HG03571 (cell line): ENCODE measurements around the gene PARD6A.

Experiments
- ATAC-seq: cut with Tn5 transposase; IDR thresholded peaks from one replicate; pipeline ENCODE4 v1.9.1; 2021; ENCODE audit not compliant: unreplicated experiment

Gene PARD6A

DNA sequence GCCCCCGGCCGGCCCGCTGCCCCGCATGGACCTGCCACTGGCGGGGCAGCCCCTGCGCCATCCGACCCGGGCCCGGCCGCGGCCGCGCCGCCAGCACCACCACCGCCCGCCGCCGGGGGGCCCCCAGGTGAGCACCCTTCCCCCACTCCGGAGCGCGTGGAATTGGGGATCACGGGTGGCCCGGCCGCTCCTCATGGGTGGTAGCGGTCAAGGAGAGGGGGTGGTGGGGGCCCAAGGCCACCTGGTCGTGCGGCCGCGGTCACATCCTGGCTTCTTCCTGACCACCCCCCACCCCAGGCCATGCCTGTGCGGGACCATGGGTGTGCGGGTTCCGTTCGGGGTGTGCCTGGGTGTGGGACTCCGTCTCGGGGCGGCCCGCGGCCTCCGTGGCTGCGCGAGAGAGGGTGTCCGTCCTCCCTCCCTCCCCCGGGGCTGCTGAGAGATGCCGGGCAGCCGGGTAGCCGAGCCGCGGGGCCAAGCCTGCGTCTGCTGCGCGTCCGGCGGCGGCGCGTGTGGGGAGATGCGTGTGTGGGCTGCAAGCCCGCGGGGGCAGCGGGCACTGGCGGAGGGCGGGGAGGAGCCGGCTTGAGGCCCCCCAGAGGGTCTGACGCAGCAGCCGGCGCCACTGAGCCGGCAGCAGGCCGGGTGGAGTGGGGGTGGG, 7.5 kb upstream of the PARD6A start:
- no peak for ATAC-seq

DNA sequence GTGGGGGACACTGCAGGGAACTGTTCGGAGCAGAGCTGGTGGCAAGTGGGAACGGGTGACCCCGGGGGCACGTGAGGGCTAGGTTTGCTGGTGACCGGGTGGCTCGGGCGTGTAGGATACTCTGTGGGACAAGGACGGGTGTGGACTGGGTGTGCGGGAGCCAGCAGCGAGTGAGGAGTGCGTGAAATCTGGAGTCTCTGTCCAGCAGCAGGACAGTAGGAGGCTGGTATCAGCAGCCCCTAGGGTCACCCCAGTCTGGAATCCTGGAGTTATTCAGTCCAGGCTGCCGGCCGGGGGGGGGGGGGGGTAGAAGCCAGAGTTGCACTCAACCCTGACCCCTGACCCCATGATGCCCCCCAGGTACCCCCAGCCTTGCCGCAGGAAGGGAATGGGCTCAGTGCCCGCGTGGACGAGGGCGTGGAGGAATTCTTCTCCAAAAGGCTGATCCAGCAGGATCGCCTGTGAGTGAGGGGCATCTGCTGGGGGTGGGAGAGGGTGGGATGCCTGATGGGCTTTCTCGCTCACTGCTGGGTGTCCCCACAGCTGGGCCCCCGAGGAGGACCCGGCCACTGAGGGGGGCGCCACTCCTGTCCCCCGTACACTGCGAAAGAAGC, 6.9 kb upstream of the PARD6A start:
- ATAC-seq, result no peak

DNA sequence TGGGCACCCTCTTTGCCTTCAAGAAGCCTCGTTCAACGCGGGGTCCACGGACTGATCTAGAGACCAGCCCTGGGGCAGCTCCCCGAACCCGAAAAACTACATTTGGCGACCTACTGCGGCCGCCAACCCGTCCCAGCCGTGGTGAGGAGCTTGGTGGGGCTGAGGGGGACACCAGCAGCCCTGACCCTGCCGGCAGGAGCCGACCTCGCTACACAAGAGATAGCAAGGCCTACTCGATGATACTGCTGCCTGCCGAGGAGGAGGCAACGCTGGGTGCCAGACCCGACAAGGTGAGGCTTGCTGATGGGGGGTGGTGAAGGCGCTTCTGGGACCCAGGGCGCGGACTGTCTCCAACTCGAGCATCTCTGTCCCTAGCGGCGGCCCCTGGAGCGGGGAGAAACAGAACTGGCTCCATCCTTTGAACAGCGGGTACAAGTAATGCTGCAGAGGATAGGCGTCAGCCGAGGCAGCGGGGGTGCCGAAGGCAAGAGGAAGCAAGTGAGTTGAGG, 6.3 kb upstream of the PARD6A start:
- no peak for ATAC-seq

DNA sequence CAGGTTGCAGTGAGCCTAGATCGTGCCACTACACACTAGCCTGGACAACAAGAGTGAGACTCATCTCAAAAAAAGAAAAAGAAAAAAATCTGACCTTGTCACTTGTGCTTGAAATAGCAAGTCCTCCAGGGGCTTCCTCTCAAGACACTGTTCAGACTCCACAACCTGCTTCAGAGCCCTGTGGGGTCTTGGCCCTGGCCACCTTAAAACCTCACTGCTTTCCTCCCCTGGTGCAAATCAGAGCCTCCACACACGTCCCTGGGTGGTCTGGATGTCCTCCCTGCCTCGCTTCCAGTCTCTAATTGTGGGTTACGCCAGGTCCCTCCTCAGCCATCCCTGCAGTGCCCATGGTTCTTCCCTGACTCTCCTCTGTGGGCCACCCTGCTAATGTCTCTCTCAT, 5.4 kb upstream of the PARD6A start:
- no peak for ATAC-seq

DNA sequence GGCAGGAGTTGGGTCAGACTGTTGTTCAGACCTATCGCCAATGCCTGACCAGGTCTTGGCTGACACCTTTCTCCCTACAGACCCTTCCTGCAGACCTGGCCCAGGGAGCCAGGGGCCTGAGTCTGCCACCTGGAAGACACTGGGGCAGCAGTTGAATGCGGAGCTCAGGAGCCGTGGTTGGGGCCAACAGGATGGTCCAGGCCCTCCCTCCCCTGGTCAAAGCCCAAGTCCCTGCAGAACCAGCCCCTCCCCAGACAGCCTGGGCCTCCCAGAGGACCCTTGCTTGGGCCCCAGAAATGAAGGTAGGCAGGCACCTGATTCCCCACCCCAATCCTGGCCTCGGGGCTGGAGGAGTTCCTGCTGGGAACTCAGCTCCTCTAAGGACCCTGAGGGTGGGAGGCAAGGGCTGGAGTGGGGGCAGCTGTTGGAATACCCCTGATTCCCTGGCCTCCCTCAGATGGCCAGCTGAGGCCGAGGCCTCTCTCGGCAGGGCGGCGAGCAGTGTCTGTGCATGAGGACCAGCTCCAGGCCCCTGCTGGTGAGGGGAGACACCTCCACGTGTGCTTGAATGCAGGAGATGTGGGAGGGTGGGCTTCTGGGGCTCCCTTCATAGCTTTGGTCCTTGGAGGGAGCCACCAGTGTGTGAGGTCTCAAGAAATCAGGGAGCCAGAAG, 4.3 kb upstream of the PARD6A start:
- no peak for ATAC-seq

DNA sequence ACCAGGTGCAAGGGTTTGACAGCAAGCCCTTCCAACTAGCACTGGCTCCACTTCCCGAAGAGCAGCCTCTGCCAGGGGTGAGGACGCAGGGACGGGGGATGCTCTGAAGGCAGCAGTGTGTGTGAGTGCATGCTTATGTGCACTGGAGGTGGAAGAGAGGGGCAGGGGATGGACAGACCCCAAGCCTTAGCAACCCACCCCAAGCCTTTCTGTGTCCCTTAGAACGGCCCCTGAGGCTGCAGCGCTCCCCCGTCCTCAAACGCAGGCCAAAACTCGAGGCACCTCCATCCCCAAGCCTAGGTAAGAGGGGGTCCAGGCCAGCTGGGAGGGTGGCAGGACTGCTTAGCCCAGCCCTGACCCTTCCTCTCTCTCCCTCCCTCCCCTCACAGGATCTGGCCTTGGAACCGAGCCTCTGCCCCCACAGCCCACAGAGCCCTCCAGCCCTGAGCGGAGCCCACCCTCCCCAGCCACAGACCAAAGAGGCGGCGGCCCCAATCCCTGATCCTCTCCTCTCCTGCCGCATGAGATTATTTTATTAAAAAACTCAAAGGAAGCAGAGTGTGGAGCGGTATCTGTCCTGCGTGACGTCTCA, 3.6 kb upstream of the PARD6A start:
- ATAC-seq, result no peak

DNA sequence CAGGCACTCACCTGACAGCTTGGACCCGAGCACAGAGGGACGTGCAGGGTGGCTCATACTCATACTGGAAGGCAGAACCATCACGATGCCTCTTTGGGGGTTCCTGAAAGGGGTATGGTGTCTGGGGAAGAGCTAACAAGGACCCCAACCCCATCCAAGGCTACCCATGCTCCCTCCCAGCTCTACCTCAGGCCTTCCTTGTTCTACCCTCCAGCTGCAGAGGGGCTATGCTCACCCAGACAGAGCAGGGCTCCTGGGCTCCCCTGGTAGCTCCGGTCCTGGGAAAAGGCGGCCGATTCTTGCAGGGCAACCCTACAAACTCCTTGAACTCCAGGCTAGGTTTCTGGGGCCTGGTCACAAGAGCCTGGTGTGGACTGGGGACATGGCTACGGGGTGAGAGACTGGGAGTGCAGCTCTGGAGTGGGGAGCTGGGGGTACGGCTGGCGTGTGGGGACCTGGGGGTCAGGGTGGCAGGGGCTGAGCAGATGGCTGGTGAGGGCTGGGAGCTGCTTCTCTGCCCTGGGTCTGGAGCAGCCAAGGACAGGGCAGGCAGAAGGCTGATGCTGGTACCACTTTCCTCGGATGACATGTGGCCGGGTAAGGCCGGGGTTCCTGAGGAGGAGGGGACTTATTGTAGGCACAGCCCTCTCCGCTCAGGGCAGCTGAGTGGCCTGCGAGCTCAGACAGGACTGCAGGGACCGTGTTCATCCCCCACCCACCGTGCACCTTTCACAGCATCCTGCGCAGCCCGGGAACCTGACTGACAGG, 2.8 kb upstream of the PARD6A start:
- ATAC-seq, result no peak

DNA sequence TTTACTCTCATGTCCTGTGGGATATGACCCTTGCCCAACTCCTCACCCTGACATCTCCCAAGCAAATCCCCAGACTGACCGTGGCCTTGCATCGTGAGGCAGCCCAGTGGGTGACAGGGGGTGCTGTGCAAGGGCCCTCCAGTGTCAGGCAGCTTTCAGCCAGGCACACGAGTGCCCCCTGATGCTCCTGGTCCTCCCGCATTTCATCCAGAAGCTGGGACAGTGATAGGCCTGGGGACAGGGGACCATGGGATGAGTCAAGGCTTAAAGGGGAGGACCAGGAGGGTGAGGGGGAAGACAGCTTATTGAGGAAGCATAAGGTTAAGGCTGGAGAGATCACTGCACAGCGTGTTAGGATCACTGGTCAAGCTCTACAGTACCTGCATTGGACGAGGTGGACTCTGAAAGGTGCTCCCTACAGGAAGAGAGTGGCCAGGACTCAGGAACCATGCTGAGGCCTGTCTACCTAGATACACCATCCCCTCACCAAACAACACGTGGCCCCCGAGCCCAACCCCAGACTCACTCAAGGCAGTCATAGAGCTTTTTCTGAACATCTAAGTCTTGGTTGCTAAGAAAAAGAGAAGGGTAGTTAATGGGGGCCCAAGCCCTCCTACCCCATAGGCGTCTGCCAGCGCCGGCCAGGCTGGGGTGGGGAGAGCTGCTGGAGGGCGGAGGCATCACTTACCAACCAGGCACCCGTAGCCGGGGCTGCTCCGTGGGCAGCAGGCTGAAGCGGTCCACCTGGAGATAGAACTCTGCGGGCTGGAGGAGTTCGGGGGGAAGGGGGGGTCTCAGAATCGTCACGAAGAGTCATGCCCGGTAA, 1.7 kb upstream of the PARD6A start:
- ATAC-seq, result no peak

DNA sequence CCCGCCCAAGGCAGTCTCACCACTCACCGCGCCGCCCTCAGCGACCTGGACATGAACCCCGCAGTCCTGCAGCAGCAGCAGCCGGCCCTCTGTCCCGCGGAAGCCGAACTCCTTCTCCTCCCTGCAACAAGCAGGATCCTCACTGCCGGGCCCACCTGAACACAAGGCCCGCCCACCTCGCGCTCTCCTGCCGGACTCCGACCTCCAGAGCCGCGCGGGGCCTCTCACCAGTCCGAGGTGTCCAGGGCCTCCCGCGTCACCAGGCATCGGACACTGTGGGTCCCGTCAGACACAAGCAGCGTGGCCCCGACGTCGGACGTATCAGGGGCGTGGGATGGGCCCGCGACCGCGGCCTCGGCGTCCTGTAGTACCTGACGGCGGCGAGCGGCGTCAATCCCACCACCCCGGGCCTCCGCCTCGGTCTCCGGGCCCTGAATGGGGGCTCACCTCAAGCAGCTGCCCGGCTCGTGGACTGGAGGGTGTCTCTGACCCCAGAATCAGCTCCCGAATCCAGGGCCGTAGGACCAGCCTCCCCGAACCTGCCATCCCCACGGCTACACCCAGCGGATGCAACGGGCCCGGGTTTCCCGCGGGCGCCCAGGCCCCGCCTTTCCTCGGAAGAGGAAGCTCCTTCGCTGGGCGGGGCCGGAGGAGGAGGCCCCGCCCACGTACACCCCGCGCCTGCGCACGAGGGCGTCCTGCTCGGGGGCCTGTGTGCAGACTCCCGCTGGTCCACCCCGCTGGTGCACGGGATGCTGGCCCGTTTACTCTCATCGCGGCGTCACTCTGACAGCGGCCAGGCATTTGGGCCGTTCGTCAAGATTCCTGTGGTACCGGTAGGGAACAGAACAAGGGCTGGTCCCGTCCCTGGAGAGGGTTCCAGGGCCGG, 841 bp upstream of the PARD6A start, which contains the start of gene ACD:
ACD (minus strand) TSS at position 586 of the 889 bp plus-strand sequence; CDS start at position 546, 40 bp downstream.
- peak; percentile 46 for ATAC-seq

DNA sequence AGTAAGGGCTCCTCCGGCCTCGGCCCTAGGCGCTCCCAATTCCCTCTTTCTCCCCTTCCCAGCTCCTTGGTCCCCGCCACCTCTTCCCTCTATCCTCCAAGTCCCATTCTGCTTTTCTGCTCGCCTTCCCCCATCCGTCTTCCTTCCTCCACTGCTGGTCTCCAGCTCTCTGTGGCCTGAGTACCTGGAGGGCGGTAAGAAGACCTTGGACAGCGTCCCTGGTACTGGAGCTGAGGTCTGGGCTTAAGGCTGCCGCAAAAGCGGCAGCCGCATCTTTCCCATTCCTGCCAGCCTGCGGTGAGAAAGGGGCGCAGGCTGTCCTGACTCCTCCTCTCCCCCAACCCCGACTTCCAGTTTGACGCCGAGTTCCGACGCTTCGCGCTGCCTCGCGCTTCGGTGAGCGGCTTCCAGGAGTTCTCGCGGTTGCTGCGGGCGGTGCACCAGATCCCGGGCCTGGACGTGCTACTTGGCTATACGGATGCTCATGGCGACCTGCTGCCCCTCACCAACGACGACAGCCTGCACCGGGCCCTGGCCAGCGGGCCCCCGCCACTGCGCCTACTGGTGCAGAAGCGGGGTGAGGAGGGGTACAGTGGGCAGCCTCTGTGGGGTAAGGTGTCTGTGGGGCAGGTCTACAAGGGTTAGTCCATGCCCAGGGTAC, 471 bp downstream of the PARD6A start:
- ATAC-seq, result no peak

DNA sequence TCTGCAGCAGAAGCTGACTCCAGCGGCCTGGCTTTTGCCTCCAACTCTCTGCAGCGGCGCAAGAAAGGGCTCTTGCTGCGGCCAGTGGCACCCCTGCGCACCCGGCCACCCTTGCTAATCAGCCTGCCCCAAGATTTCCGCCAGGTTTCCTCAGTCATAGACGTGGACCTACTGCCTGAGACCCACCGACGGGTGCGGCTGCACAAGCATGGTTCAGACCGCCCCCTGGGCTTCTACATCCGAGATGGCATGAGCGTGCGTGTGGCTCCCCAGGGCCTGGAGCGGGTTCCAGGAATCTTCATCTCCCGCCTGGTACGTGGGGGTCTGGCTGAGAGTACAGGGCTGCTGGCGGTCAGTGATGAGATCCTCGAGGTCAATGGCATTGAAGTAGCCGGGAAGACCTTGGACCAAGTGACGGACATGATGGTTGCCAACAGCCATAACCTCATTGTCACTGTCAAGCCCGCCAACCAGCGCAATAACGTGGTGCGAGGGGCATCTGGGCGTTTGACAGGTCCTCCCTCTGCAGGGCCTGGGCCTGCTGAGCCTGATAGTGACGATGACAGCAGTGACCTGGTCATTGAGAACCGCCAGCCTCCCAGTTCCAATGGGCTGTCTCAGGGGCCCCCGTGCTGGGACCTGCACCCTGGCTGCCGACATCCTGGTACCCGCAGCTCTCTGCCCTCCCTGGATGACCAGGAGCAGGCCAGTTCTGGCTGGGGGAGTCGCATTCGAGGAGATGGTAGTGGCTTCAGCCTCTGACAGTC, 1.3 kb downstream of the PARD6A start:
- no peak for ATAC-seq

DNA sequence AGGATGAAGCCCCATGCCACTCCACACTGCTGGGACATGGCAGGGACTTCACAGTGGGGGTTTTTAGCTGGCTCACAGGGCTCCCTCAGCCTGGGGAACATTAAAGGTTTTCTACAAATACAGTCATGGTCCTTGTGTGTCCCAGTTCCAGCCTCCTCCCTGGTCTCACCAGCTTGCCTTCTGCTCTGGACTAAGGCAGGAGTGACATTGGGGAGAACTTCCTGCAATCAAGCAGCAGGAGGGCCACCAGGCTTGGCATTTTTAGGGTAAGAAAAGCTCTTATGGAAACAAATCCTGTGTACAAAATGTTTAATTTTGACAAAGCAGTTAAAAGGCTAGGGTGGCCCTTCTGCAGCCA, 1.9 kb downstream of the PARD6A start:
- no peak for ATAC-seq

DNA sequence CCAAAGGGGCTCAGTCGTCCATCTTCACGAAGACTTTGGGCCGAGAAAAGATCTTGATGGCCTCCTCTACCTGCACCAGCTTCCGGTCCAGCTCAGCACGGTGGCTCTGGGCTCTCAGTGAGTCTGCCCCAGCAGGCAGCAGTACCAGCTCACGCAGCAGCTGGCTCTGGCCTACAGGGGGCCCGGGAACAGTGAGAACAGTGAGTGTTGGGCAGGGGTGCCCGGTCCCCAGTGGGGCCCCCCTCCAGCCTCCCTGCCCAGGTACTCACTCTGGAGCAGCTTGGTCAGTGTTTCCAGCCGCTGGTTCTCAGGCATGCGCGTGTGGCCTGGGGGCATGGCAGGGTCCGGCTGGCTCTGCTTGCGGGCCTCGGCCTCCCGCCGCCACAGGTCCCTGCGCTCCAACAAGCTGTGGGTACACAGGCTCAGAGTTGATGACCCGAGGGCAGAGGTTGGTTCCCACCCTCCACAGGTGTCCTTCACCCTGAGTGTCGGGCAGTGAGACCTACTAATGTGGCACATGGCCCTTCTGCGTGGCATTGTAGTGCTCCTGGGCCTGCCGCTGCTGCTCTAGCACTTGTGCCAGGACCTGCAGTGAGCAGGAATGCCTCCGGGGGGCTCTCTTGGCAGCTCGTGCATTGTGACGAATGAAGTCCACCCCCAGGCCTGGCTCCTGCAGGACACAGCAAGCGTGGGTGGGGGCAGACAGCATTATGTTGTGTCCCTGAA, 2.6 kb downstream of the PARD6A start:
- no peak for ATAC-seq

DNA sequence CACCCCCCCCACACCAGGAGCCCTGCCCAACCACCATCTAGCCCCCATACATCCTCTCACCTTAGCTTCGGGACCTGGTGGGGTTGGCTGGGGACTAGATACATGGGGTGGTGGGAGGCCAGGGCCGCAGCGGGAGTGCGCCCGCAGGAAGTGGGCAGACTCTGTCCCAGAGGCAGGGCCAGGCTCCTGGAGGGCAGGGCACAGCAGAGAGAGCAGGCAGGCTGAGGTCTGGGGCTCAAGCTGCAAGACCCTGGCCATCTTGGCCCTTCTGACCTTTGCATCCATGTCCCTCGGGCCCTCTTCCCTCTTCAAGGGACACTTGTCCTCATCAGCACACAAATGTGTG, 3.1 kb downstream of the PARD6A start:
- ATAC-seq, result no peak

DNA sequence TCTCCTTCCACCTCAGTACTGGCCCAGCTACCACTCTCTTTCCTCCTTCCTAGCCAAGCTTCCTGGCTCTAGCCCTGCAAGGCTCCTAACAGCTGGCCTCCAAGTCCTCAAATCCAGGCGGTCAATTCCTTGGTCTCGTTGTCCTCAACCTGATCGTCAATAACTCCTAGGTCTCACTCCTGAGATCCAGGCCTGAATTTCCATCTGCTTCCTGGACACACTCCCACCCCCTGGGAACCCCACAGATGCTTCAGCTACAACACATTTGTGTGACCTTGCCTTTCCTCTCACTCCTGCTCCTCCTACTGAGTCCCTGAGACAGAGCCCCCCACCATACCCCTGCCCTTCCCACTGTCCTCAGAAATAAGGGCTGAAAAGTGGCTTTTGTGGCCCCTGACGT, 3.5 kb downstream of the PARD6A start:
- ATAC-seq, result no peak

DNA sequence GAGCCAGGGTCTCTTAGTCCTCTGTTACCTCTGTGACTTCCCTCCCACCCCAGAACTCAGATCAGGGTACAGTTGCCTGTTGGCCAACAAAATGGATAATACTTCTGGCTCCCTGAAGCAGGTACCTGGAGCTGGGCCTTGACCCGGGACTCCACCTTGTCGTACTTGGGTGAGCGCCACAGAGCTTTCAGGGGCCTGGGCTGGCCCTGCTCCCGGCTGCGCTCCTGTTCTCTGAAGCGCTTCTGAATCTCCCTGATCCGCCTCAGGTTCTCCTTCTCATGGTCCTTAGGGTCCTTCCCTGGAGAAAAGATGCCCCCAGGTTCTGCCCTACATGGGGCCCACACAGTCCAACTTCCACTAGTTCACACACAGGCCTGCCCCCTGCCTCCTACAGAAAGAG, 4.1 kb downstream of the PARD6A start:
- no peak for ATAC-seq

DNA sequence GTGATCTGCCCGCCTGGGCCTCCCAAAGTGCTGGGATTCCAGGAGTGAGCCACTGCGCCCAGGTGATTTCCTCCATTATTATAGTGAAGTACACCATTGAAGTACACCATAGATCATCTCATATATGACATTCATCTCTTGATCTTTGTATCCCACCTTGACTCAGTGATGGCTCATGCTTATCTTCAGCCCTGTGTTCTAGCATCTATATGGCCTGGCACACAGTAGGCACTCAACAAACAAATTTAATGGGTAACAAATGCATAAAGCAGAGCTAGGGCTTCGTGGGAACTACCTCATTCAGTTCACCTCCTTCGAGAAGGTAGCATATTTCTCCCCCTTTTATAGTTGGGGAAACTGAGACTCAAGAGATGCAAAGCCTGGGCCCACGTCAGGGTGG, 4.8 kb downstream of the PARD6A start:
- no peak for ATAC-seq
